ENCODE results near the gene MEGF9. TPM values are rescaled to one million over a fixed set of nuclear protein-coding genes. Genes with fewer than 3 reads are reported as not detected.

The MEGF9 gene
- total RNA-seq, 3 donors from 2014 or later = 22.0 to 30.3 (median 27.2) TPM

DNA sequence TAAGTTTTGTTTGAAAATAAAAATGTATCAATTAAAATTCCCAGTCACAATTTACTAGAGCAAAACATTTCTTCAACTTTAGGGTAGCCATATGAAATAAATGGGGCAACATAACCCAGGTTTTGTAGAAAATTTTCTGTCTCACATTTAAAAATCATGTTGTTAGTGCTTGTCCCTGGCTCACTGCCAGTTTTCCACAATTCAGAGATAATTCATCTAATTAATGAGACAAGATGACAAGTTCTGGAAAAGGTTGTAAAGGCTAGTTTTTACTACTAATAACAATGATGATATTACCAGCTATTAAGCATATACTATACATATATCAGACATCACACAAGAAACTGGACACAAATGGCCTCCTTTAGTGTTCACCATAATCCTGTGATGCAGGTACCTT is 45.9 kb downstream of the MEGF9 start:
- Histone ChIP-seq H3K27me3 (no peaks in the 10 kb centered on the region), H3K36me3 (no peaks in the 10 kb centered on the region), H3K9me3 (no peaks in the 10 kb centered on the region), H3K4me1 (no peaks in the 10 kb centered on the region), H3K27ac (no peak overlapping the region), H3K4me3 (no peak overlapping the region)
- intact Hi-C loops (cut with DNase I; ENCODE audit: low total_unique reads) = no loop called here
- no peak for TF ChIP-seq POLR2A (IDR thresholded peaks at IDR 0.05)
- no peak for TF ChIP-seq POLR2AphosphoS5 (IDR thresholded peaks at IDR 0.05)
- TF ChIP-seq, protein P1, sequence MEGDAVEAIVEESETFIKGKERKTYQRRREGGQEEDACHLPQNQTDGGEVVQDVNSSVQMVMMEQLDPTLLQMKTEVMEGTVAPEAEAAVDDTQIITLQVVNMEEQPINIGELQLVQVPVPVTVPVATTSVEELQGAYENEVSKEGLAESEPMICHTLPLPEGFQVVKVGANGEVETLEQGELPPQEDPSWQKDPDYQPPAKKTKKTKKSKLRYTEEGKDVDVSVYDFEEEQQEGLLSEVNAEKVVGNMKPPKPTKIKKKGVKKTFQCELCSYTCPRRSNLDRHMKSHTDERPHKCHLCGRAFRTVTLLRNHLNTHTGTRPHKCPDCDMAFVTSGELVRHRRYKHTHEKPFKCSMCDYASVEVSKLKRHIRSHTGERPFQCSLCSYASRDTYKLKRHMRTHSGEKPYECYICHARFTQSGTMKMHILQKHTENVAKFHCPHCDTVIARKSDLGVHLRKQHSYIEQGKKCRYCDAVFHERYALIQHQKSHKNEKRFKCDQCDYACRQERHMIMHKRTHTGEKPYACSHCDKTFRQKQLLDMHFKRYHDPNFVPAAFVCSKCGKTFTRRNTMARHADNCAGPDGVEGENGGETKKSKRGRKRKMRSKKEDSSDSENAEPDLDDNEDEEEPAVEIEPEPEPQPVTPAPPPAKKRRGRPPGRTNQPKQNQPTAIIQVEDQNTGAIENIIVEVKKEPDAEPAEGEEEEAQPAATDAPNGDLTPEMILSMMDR (IDR thresholded peaks at IDR 0.05) = no peak
- DNase-seq (ENCODE audit: low spot score in 2 of 2) = no peak

DNA sequence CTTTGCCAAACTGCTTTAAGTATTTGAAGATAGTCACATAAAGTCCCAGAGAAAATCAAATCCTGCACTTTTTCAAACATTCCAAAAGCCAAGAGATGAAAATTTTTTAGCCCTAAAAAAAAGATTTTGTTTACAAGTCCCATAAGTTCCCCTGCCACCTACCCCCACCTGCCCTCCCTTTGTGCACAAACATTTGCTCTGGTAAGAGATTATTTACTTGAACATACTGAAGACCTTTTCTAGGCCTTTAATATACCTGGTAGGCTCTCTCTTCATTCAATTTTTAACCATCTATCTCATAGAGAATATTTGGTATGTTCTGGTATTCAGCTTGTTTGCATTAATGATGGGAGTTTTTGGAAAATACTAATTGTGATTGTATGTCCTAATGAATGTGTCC is 50.3 kb downstream of the MEGF9 start:
- Histone ChIP-seq H3K4me3 (no peak overlapping the region), H3K4me1 (no peaks in the 10 kb centered on the region), H3K27me3 (no peaks in the 10 kb centered on the region), H3K9me3 (no peaks in the 10 kb centered on the region), H3K27ac (no peak overlapping the region), H3K36me3 (no peaks in the 10 kb centered on the region)
- intact Hi-C loops (cut with DNase I; ENCODE audit: low total_unique reads) = no loop called here
- TF ChIP-seq POLR2A (IDR thresholded peaks at IDR 0.05) (no peak), POLR2AphosphoS5 (IDR thresholded peaks at IDR 0.05) (no peak)
- TF ChIP-seq, protein P1 (IDR thresholded peaks at IDR 0.05) = no peak
- DNase-seq (ENCODE audit: low spot score in 2 of 2) = no peak

DNA sequence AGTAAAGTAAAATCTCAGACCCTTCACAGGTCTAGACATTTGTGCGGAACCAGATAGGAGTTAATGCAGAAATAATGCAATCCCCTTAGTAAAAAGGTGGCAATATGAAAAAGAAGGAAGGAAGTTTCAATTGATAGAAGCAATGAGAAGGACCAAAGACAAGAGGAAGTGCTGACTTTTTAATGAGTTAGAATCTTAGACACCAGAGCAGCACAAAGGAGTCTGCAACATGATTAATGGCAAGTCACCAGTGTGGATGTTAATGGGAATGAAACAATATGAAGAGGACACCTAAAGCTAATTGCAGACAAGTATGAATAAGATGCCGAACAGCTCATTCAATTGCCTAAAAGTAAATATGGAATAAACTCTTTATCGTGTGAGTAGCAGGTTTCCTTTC is 50.9 kb downstream of the MEGF9 start:
- H3K9me3 ChIP-seq = no peaks in the 10 kb centered on the region
- intact Hi-C loops (cut with DNase I; ENCODE audit: low total_unique reads) = no loop called here
- H3K36me3 ChIP-seq = no peaks in the 10 kb centered on the region
- H3K27me3 ChIP-seq = no peaks in the 10 kb centered on the region
- TF ChIP-seq, protein P1 (IDR thresholded peaks at IDR 0.05) = no peak
- no peak for TF ChIP-seq POLR2AphosphoS5 (IDR thresholded peaks at IDR 0.05)
- no peak for TF ChIP-seq POLR2A (IDR thresholded peaks at IDR 0.05)
- H3K27ac ChIP-seq = no peak overlapping the region
- no peak for DNase-seq (ENCODE audit: low spot score in 2 of 2)
- H3K4me1 ChIP-seq = no peaks in the 10 kb centered on the region
- no peak overlapping the region for H3K4me3 ChIP-seq

DNA sequence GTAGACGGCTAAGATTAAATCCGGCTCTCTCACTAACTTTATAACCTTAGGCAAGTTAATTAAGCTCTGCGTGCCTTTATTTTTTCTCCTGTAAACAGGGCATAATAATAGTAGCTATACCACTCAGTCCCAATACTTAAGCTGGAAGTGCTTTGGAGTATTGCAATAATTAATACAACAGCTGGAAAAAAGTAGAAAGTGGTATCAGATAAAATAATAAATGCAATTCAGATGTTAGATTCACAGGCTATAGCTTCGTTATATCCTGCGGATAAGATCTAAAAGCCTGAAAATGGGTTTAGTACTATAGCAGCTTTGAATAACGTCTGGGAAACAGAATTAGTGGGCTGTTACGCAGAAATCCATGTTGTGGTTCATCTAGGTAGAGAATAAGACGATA is 51.8 kb downstream of the MEGF9 start:
- no peaks in the 10 kb centered on the region for H3K36me3 ChIP-seq
- no peaks in the 10 kb centered on the region for H3K9me3 ChIP-seq
- intact Hi-C loops (cut with DNase I; ENCODE audit: low total_unique reads) = no loop called here
- H3K4me1 ChIP-seq = no peaks in the 10 kb centered on the region
- DNase-seq (ENCODE audit: low spot score in 2 of 2) = no peak
- H3K4me3 ChIP-seq = no peak overlapping the region
- H3K27me3 ChIP-seq = no peaks in the 10 kb centered on the region
- TF ChIP-seq POLR2A (IDR thresholded peaks at IDR 0.05) (no peak), POLR2AphosphoS5 (IDR thresholded peaks at IDR 0.05) (no peak)
- TF ChIP-seq, protein P1 (IDR thresholded peaks at IDR 0.05) = no peak
- no peak overlapping the region for H3K27ac ChIP-seq

DNA sequence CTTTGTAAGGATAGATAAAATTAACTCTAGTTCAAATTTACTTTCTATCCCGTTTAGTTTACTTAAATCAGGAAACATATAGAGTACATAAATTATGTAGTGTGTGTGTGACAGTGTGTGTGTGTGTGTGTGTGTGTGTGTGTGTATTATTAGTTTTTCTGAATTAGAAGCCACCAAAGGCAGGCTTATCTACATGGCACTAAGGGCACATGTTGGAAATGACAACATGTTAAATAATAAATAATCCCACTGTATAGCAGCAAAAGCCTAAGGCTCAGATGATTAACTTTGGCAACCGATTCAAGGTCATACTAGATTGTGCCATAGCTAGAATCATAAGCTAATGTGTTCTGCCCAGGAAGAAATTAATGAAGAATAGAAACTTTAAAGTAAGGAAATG is 54.6 kb downstream of the MEGF9 start:
- TF ChIP-seq POLR2AphosphoS5 (IDR thresholded peaks at IDR 0.05) = no peak
- TF ChIP-seq, protein P1 (IDR thresholded peaks at IDR 0.05) = no peak
- TF ChIP-seq POLR2A (IDR thresholded peaks at IDR 0.05) = no peak
- Histone ChIP-seq H3K27ac (no peak overlapping the region), H3K9me3 (no peaks in the 10 kb centered on the region), H3K4me3 (no peak overlapping the region), H3K27me3 (no peaks in the 10 kb centered on the region), H3K36me3 (no peaks in the 10 kb centered on the region), H3K4me1 (no peaks in the 10 kb centered on the region)
- intact Hi-C loops (cut with DNase I; ENCODE audit: low total_unique reads) = no loop called here
- DNase-seq (ENCODE audit: low spot score in 2 of 2) = no peak
